Measurements from ENCODE around the gene FAM76B. TPM values are rescaled to one million over a fixed set of nuclear protein-coding genes. Genes with fewer than 3 reads are reported as not detected.
A peak's percentile ranks its signal among the peaks of the same experiment; 100 is the strongest.

FAM76B gene
- total RNA-seq, 1 experiment from 2014 or later = 13.3 TPM

- Histone ChIP-seq H3K9me3 (ENCODE audit: low read length) (no peaks in the 10 kb centered on the region), H3K27me3 (ENCODE audit: low read length) (no peaks in the 10 kb centered on the region), H3K4me2 (ENCODE audit: low read length) (no peak overlapping the region), H3F3A (ENCODE audit: low read length, unreplicated experiment) (peaks cover 14% of the 10 kb centered on the region), H3K27ac (ENCODE audit: low read length) (no peak overlapping the region), H3K9ac (ENCODE audit: low read length) (no peak overlapping the region), H3K36me3 (ENCODE audit: low read depth, low read length) (peaks cover 56% of the 10 kb centered on the region), H3K79me2 (ENCODE audit: low read length) (no peaks in the 10 kb centered on the region), H4K20me1 (ENCODE audit: low read length) (no peaks in the 10 kb centered on the region), H3K4me3 (ENCODE audit: low read length) (no peak overlapping the region), H2AFZ (ENCODE audit: low read length) (no peak overlapping the region), H3K4me1 (ENCODE audit: insufficient read depth, low read length) (peaks cover 40% of the 10 kb centered on the region), H3K9me2 (replicated peaks; ENCODE audit: low read length) (no peaks in the 10 kb centered on the region)
- TF ChIP-seq EZH2 (IDR thresholded peaks at IDR 0.05; ENCODE audit: low read length, unreplicated experiment) = no peak
- no peak for TF ChIP-seq EZH2phosphoT487 (IDR thresholded peaks at IDR 0.05; ENCODE audit: borderline replicate concordance, low read length)
- TF ChIP-seq CTCF (conservative IDR thresholded peaks at IDR 0.05; ENCODE audit: low read depth, low read length) = no peak
- ChIA-PET CTCF (interaction anchor here (0.5 to 1.7 kb wide), 8 partner anchors 14 to 727 kb away, joined by 3 to 19 read pairs (median 4); partner anchors contain the start of genes CCDC82, JRKL and MAML2), POLR2A (ENCODE audit: unreplicated experiment) (interaction anchor here (0.7 kb wide), 1 partner anchor 372 kb away, joined by 4 read pairs; no protein-coding TSS in a partner anchor)
- DNase-seq = no peak
- no TSS peak for BruUV-seq (replicated peaks)
- intact Hi-C loops (cut with micrococcal nuclease) = loop anchor here (5.0 to 10.0 kb wide), 2 partner anchors 312 to 369 kb away; no protein-coding TSS in a partner anchor
- no peak for ATAC-seq
Measured at GRCh38 chr11:95835351-95835750, 45.8 kb upstream of the FAM76B start.

DNA sequence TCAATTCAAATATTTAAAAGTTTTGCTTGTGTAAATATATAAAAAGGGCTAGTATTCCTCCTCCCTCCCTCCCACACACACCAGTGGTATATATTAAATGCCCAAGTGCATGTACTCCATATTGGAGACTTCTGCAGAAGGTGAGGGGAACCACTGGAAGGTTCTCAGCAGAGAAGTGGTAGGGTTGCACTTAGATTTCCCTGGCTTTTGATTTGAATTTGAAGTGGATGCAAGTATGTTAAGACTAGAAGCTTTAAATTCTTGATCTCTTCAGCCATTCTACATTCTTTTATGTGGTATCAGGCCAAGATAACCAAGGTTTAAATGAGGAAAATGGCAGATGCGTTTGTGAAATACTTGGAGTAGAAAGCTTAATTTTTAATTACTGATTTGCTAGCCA, 43.8 kb upstream of the FAM76B start:
- Histone ChIP-seq H3K4me2 (ENCODE audit: low read length) (peak overlapping the region; percentile 29), H3K9me2 (replicated peaks; ENCODE audit: low read length) (no peaks in the 10 kb centered on the region), H2AFZ (ENCODE audit: low read length) (no peak overlapping the region), H3K27ac (ENCODE audit: low read length) (peak overlapping the region; percentile 74), H3K9ac (ENCODE audit: low read length) (no peak overlapping the region), H3K4me3 (ENCODE audit: low read length) (no peak overlapping the region), H3K79me2 (ENCODE audit: low read length) (no peaks in the 10 kb centered on the region), H3K27me3 (ENCODE audit: low read length) (no peaks in the 10 kb centered on the region), H3K4me1 (ENCODE audit: insufficient read depth, low read length) (peaks cover 40% of the 10 kb centered on the region), H3F3A (ENCODE audit: low read length, unreplicated experiment) (peaks cover 14% of the 10 kb centered on the region), H3K9me3 (ENCODE audit: low read length) (no peaks in the 10 kb centered on the region), H3K36me3 (ENCODE audit: low read depth, low read length) (peaks cover 56% of the 10 kb centered on the region), H4K20me1 (ENCODE audit: low read length) (no peaks in the 10 kb centered on the region)
- ChIA-PET CTCF (interaction anchor here (1.1 kb wide), 1 partner anchor 16 kb away, joined by 8 read pairs; no protein-coding TSS in a partner anchor), POLR2A (ENCODE audit: unreplicated experiment) (no interaction called here)
- no peak for TF ChIP-seq CTCF (conservative IDR thresholded peaks at IDR 0.05; ENCODE audit: low read depth, low read length)
- no peak for TF ChIP-seq EZH2 (IDR thresholded peaks at IDR 0.05; ENCODE audit: low read length, unreplicated experiment)
- TF ChIP-seq EZH2phosphoT487 (IDR thresholded peaks at IDR 0.05; ENCODE audit: borderline replicate concordance, low read length) = no peak
- intact Hi-C loops (cut with micrococcal nuclease) = loop anchor here (5.0 to 10.0 kb wide), 2 partner anchors 371 to 681 kb away; no protein-coding TSS in a partner anchor
- ATAC-seq (peak; percentile 9), DNase-seq (no peak)
- BruUV-seq (replicated peaks) = no TSS peak

DNA sequence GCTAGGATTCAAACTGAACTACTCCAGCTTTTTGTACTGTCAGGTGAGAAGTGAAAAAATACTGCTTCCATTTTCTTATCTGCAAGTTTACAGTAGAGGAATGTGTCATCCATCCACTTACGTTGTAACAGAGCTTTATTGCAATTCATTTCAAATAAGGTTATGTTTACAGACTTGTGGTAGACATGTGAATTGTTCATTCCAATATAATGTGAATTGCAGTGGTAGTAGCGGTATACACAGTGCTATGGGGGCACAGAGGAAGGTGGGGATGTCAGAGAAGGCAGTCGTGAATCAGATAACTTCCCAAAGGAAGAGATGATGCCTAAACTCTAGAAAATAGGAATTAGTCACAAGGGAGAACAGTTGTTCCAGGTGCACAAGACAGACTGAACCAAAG, 43.2 kb upstream of the FAM76B start:
- CTCF ChIA-PET = interaction anchor here (1.1 kb wide), 1 partner anchor 17 kb away, joined by 8 read pairs; no protein-coding TSS in a partner anchor
- peak overlapping the region; percentile 74 for H3K27ac ChIP-seq (ENCODE audit: low read length)

More for the DNA sequence above, 43.2 kb upstream of the FAM76B start:
- Histone ChIP-seq H2AFZ (ENCODE audit: low read length) (no peak overlapping the region), H3K4me3 (ENCODE audit: low read length) (no peak overlapping the region), H3K4me2 (ENCODE audit: low read length) (peak overlapping the region; percentile 29), H3K27me3 (ENCODE audit: low read length) (no peaks in the 10 kb centered on the region), H3F3A (ENCODE audit: low read length, unreplicated experiment) (peaks cover 14% of the 10 kb centered on the region), H3K79me2 (ENCODE audit: low read length) (no peaks in the 10 kb centered on the region), H3K9me3 (ENCODE audit: low read length) (no peaks in the 10 kb centered on the region), H3K9me2 (replicated peaks; ENCODE audit: low read length) (no peaks in the 10 kb centered on the region), H3K4me1 (ENCODE audit: insufficient read depth, low read length) (peaks cover 40% of the 10 kb centered on the region), H3K36me3 (ENCODE audit: low read depth, low read length) (peaks cover 50% of the 10 kb centered on the region), H3K9ac (ENCODE audit: low read length) (peak overlapping the region; percentile 24; the same call in 1 of the 2 replicates), H4K20me1 (ENCODE audit: low read length) (no peaks in the 10 kb centered on the region)
- ATAC-seq = peak; percentile 82
- BruUV-seq (replicated peaks) = no TSS peak
- intact Hi-C loops (cut with micrococcal nuclease) = loop anchor here (5.0 to 10.0 kb wide), 2 partner anchors 372 to 680 kb away; no protein-coding TSS in a partner anchor
- POLR2A ChIA-PET (ENCODE audit: unreplicated experiment) = no interaction called here
- no peak for TF ChIP-seq CTCF (conservative IDR thresholded peaks at IDR 0.05; ENCODE audit: low read depth, low read length)
- no peak for TF ChIP-seq EZH2phosphoT487 (IDR thresholded peaks at IDR 0.05; ENCODE audit: borderline replicate concordance, low read length)
- no peak for TF ChIP-seq EZH2 (IDR thresholded peaks at IDR 0.05; ENCODE audit: low read length, unreplicated experiment)
- DNase-seq = peak; percentile 84
